Measurements from ENCODE around the gene KCNMA1.
"Not testable (repeated sequence)": the region's sequence is repeated elsewhere in the genome, so short reads cannot be mapped to it uniquely, and the experiment has no call there.

Gene KCNMA1

GRCh38 chr10:77637532-77638320 lies at the start of gene KCNMA1:
Gene KCNMA1, minus strand, starts transcription at chr10:77637808.
- peak in 1 of 2 donors; percentile 11 for ATAC-seq

- no peak for ATAC-seq
Measured at GRCh38 chr10:77686650-77687417, 49.2 kb upstream of the KCNMA1 start.

GRCh38 chr10:77686096-77686495 lies 48.5 kb upstream of the KCNMA1 start:
- ATAC-seq, result no peak

GRCh38 chr10:77685432-77685831 lies 47.8 kb upstream of the KCNMA1 start:
- no peak for ATAC-seq

- not testable (repeated sequence) for ATAC-seq
Measured at GRCh38 chr10:77683088-77683432, 45.5 kb upstream of the KCNMA1 start.

- ATAC-seq, result no peak
Measured at GRCh38 chr10:77682393-77683087, 44.9 kb upstream of the KCNMA1 start.

GRCh38 chr10:77681839-77682238 lies 44.2 kb upstream of the KCNMA1 start:
- ATAC-seq, result no peak

GRCh38 chr10:77680811-77681210 lies 43.2 kb upstream of the KCNMA1 start:
- no peak for ATAC-seq

- ATAC-seq, result no peak
Measured at GRCh38 chr10:77680065-77680464, 42.5 kb upstream of the KCNMA1 start.

- ATAC-seq, result no peak
Measured at GRCh38 chr10:77679217-77679616, 41.6 kb upstream of the KCNMA1 start.

GRCh38 chr10:77678146-77678545 lies 40.5 kb upstream of the KCNMA1 start:
- ATAC-seq, result no peak

- ATAC-seq, result no peak
Measured at GRCh38 chr10:77675347-77675746, 37.7 kb upstream of the KCNMA1 start.

GRCh38 chr10:77673515-77674140 lies 36.0 kb upstream of the KCNMA1 start:
- ATAC-seq, result no peak

GRCh38 chr10:77673101-77673500 lies 35.5 kb upstream of the KCNMA1 start:
- ATAC-seq, result no peak

- no peak for ATAC-seq
Measured at GRCh38 chr10:77671594-77672252, 34.1 kb upstream of the KCNMA1 start.

GRCh38 chr10:77670817-77671443 lies 33.3 kb upstream of the KCNMA1 start:
- no peak for ATAC-seq

GRCh38 chr10:77669892-77670291 lies 32.3 kb upstream of the KCNMA1 start:
- ATAC-seq, result no peak

- no peak for ATAC-seq
Measured at GRCh38 chr10:77667426-77668324, 30.1 kb upstream of the KCNMA1 start.

GRCh38 chr10:77666821-77667220 lies 29.2 kb upstream of the KCNMA1 start:
- ATAC-seq, result no peak

- no peak for ATAC-seq
Measured at GRCh38 chr10:77664696-77665095, 27.1 kb upstream of the KCNMA1 start.

- no peak for ATAC-seq
Measured at GRCh38 chr10:77664008-77664407, 26.4 kb upstream of the KCNMA1 start.

Measured in activated CD4-positive, CD25-positive, alpha-beta regulatory T cell treated with anti-CD3 and anti-CD28 coated beads, Interleukin-2, amount 50 U/mL, for 24 hours (primary cell).